Fibroblast of lung (primary cell): ENCODE data around the gene XIRP2. TPM values are rescaled to one million over a fixed set of nuclear protein-coding genes. Genes with fewer than 3 reads are reported as not detected.
"Not testable (repeated sequence)": the region's sequence is repeated elsewhere in the genome, so short reads cannot be mapped to it uniquely, and the experiment has no call there.

ENCODE experiments used
- DNase-seq, 2 donors: peaks; one replicate each; pipeline versions ENCODE4 v3.0.0 to v3.0.0-alpha.2; 2010; ENCODE audit warnings: low read depth in 2 of 2
- H2AFZ ChIP-seq: 2 replicates; pipeline ENCODE4 v1.5.1; 2012; ENCODE audit warnings: low read length, control low read depth, inconsistent platforms
- H3K27ac ChIP-seq: 2 replicates; pipeline ENCODE4 v1.5.1; 2011; ENCODE audit warnings: low read length, control low read depth; ENCODE audit not compliant: insufficient read depth
- H3K27me3 ChIP-seq: 2 replicates; pipeline ENCODE4 v1.5.1; 2011; ENCODE audit warnings: mild to moderate bottlenecking, low read length; ENCODE audit not compliant: control insufficient read depth, insufficient read depth
- H3K36me3 ChIP-seq: 2 replicates; pipeline ENCODE4 v1.5.1; 2011; ENCODE audit warnings: low read length; ENCODE audit not compliant: control insufficient read depth, insufficient read depth
- H3K4me1 ChIP-seq: 2 replicates; pipeline ENCODE4 v1.5.1; 2011; ENCODE audit warnings: low read length; ENCODE audit not compliant: control insufficient read depth, insufficient read depth; ENCODE audit errors: extremely low read depth
- H3K4me2 ChIP-seq: 2 replicates; pipeline ENCODE4 v1.5.1; 2011; ENCODE audit warnings: low read length, control low read depth; ENCODE audit not compliant: insufficient read depth; ENCODE audit errors: extremely low read depth
- H3K4me3 ChIP-seq, 4 experiments: fragments of 200-600 bp in 1 of 4; sonication (generic) in 1 of 4; replicated peaks in 1 of 4; 2 replicates each; pipeline ENCODE4 v1.5.1; 2011 to 2016; ENCODE audit warnings: low read length in 4 of 4, low read depth in 3 of 4, mild to moderate bottlenecking in 3 of 4, control low read depth in 2 of 4, inconsistent platforms in 1 of 4, mixed read lengths in 1 of 4; ENCODE audit not compliant: insufficient read depth in 1 of 4; ENCODE audit errors: control extremely low read depth in 1 of 4
- H3K79me2 ChIP-seq: 2 replicates; pipeline ENCODE4 v1.5.1; 2012; ENCODE audit warnings: mild to moderate bottlenecking, low read length, inconsistent platforms; ENCODE audit not compliant: control insufficient read depth, insufficient read depth
- H3K9ac ChIP-seq: 2 replicates; pipeline ENCODE4 v1.5.1; 2011; ENCODE audit warnings: mild to moderate bottlenecking, low read length, control low read depth; ENCODE audit not compliant: insufficient read depth
- H3K9me3 ChIP-seq: 2 replicates; pipeline ENCODE4 v1.5.1; 2012; ENCODE audit warnings: low read depth, low read length; ENCODE audit not compliant: control insufficient read depth, insufficient read depth
- H4K20me1 ChIP-seq: 2 replicates; pipeline ENCODE4 v1.5.1; 2011; ENCODE audit warnings: low read length; ENCODE audit not compliant: control insufficient read depth, insufficient read depth; ENCODE audit errors: extremely low read depth
- EZH2 ChIP-seq: IDR thresholded peaks from 2 replicates; pipeline ENCODE4 v1.5.1; 2012; ENCODE audit warnings: low read length, control low read depth, mild to moderate bottlenecking; ENCODE audit errors: missing control alignments
- polyA plus RNA-seq, 2 donors: library from polyadenylated mRNA; depleted of rRNA in 1 of 2; stranded (reverse) in 1 of 2; unstranded in 1 of 2; fragments of >200 nt; gene quantifications; 2 replicates each; pipeline ENCODE4 v1.2.1, GENCODE V29; 2011 to 2012; ENCODE audit warnings: missing spikeins in 1 of 2
- total RNA-seq: library from RNA; depleted of rRNA; stranded (reverse); fragments of >200 nt; gene quantifications from 2 replicates; pipeline ENCODE4 v1.2.1, GENCODE V29; 2014
- TF ChIP-seq, protein P1 (sequence below), 2 donors: IDR thresholded peaks in 1 of 2; conservative IDR thresholded peaks in 1 of 2; 1 replicate in 1 of 2; 2 replicates in 1 of 2; pipeline ENCODE4 v1.5.1; 2011 to 2012; ENCODE audit warnings: low read length in 2 of 2, control low read depth in 1 of 2, inconsistent platforms in 1 of 2, low read depth in 1 of 2, mild to moderate bottlenecking in 1 of 2

The XIRP2 gene
- total and polyA plus RNA-seq, 2 donors (not counting 1 experiment from before 2014, with no cell fraction given), result 1.1 to 2.0 TPM

DNA sequence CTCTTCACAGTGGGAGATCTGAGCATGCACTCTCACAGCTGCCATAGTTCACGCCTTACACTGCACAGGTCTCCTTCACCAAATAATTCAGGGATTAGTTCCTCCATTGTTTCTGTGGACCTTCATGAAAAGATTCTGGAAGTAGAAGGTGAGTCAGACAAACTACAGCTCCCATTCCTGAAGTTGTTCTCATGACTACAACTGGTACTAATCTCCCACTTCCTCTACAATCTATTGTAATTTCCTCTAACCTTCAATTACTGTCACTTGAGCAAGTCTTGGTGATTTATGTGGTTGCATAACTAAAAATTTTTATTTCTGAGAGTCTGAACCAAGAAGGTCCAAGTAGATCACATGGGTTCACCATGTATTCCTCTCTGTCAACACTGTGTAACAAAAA, 128.7 kb downstream of the XIRP2 start:
- H3K27ac ChIP-seq, result no peak overlapping the region
- H3K27me3 ChIP-seq, result no peaks in the 10 kb centered on the region
- H3K4me1 ChIP-seq, result no peaks in the 10 kb centered on the region
- H3K79me2 ChIP-seq, result no peaks in the 10 kb centered on the region
- no peaks in the 10 kb centered on the region for H3K9me3 ChIP-seq
- H4K20me1 ChIP-seq, result no peaks in the 10 kb centered on the region
- DNase-seq, result no peak
- H3K4me3 ChIP-seq, result no peak overlapping the region
- H3K36me3 ChIP-seq, result no peaks in the 10 kb centered on the region
- no peak overlapping the region for H3K9ac ChIP-seq
- TF ChIP-seq, protein P1, sequence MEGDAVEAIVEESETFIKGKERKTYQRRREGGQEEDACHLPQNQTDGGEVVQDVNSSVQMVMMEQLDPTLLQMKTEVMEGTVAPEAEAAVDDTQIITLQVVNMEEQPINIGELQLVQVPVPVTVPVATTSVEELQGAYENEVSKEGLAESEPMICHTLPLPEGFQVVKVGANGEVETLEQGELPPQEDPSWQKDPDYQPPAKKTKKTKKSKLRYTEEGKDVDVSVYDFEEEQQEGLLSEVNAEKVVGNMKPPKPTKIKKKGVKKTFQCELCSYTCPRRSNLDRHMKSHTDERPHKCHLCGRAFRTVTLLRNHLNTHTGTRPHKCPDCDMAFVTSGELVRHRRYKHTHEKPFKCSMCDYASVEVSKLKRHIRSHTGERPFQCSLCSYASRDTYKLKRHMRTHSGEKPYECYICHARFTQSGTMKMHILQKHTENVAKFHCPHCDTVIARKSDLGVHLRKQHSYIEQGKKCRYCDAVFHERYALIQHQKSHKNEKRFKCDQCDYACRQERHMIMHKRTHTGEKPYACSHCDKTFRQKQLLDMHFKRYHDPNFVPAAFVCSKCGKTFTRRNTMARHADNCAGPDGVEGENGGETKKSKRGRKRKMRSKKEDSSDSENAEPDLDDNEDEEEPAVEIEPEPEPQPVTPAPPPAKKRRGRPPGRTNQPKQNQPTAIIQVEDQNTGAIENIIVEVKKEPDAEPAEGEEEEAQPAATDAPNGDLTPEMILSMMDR (conservative IDR thresholded peaks at IDR 0.05 in 1 of 2, IDR thresholded peaks at IDR 0.05 in 1 of 2; ENCODE audit: low read depth in 1 of 2, low read length in 2 of 2), result no peak
- no peak for TF ChIP-seq EZH2
- H2AFZ ChIP-seq, result no peak overlapping the region
- no peak overlapping the region for H3K4me2 ChIP-seq

DNA sequence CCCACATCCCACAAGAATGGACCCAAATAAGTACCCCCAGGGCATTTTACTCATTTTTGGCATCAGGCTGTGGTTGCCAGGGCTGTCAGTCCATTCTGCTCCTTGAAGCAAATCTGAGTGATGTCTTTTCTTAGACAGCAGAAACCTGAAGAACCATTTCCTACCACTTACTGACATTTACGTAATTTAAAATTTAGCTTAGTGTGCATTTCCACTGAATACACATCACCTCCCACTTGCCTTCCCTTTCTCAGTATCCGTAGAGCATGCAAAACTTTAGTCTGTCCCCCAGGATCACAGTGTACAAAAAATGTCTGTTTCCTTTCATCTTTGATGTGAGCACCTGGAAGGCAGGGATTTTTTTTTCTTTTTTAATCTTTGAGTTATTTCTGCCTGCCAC, 130.3 kb downstream of the XIRP2 start:
- DNase-seq, result no peak
- H3K79me2 ChIP-seq, result no peaks in the 10 kb centered on the region
- no peaks in the 10 kb centered on the region for H4K20me1 ChIP-seq
- no peak overlapping the region for H2AFZ ChIP-seq
- H3K27me3 ChIP-seq, result no peaks in the 10 kb centered on the region
- no peak overlapping the region for H3K4me2 ChIP-seq
- no peak overlapping the region for H3K4me3 ChIP-seq
- no peak overlapping the region for H3K27ac ChIP-seq
- H3K36me3 ChIP-seq, result no peaks in the 10 kb centered on the region
- no peaks in the 10 kb centered on the region for H3K9me3 ChIP-seq
- H3K4me1 ChIP-seq, result no peaks in the 10 kb centered on the region
- TF ChIP-seq EZH2, result no peak
- TF ChIP-seq, protein P1 (conservative IDR thresholded peaks at IDR 0.05 in 1 of 2, IDR thresholded peaks at IDR 0.05 in 1 of 2; ENCODE audit: low read depth in 1 of 2, low read length in 2 of 2), result no peak
- no peak overlapping the region for H3K9ac ChIP-seq

DNA sequence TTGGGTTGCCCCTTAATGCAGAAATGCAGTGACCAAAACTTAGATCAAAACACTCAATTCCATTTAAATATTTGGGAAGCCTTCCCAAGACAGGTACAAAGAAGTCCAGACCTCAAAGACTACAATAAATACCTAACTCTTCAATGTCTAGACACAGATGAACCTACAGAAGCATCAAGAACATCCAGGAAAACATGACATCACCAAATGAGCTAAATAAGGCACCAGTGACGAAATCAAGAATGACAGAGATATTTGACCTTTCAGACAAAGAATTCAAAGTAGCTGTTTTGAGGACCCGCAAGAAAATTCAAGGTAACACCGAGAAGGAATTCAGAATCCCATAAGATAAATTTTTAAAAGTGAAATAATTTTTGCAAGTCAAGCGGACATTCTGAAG, 140.2 kb downstream of the XIRP2 start:
- Histone ChIP-seq H3K4me2 (no peak overlapping the region), H3K4me1 (no peaks in the 10 kb centered on the region), H3K9ac (no peak overlapping the region), H3K79me2 (no peaks in the 10 kb centered on the region), H2AFZ (no peak overlapping the region), H3K4me3 (no peak overlapping the region), H3K9me3 (no peaks in the 10 kb centered on the region), H3K36me3 (no peaks in the 10 kb centered on the region), H3K27ac (no peak overlapping the region), H3K27me3 (no peaks in the 10 kb centered on the region), H4K20me1 (no peaks in the 10 kb centered on the region)
- DNase-seq, result no peak
- TF ChIP-seq, protein P1 (conservative IDR thresholded peaks at IDR 0.05 in 1 of 2, IDR thresholded peaks at IDR 0.05 in 1 of 2; ENCODE audit: low read depth in 1 of 2, low read length in 2 of 2), result no peak
- no peak for TF ChIP-seq EZH2

DNA sequence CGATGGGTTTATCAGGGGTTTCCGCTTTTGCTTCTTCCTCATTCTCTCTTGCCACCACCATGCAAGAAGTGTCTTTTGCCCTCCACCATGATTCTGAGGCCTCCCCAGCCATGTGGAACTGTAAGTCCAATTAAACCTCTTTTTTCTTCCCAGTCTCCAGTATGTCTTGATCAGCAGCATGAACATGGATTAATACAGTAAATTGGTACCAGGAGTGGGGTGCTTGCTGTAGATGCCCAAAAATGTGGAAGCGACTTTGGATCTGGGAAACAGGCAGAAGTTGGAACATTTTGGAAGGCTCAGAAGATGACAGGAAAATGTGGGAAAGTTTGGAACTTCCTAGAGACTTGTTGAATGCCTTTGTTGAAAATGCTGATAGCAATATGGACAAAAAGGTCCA, 146.7 kb downstream of the XIRP2 start:
- H3K4me2 ChIP-seq, H3K27ac ChIP-seq, H3K9ac ChIP-seq, H3K36me3 ChIP-seq, DNase-seq, H3K9me3 ChIP-seq, H3K4me3 ChIP-seq, H4K20me1 ChIP-seq, H3K27me3 ChIP-seq, H2AFZ ChIP-seq, H3K4me1 ChIP-seq, H3K79me2 ChIP-seq: not testable (repeated sequence)
